GM10248 (cell line): Measurements from ENCODE around the gene LRRC56.

Source experiments
- CTCF ChIA-PET: fragments of 300-600 bp; sonication (Branson Sonifier 250); formaldehyde crosslinking; extraction: SDS; loops from one replicate; lab custom pipeline; 2021; ENCODE audit warnings: antibody characterized with exemption; lab: Yijun Ruan, JAX
- POLR2A ChIA-PET: fragments of 350-650 bp; sonication (Branson Sonifier 250); formaldehyde crosslinking; extraction: SDS; loops from one replicate; lab custom pipeline; 2020; ENCODE audit warnings: antibody characterized with exemption; lab: Yijun Ruan, JAX
- DNase-seq: peaks from one replicate; pipeline ENCODE4 v3.0.0; 2012; ENCODE audit errors: extremely low spot score
- CTCF ChIP-seq: IDR thresholded peaks from 2 replicates; pipeline ENCODE4 v1.5.1; 2012; ENCODE audit warnings: mild to moderate bottlenecking, low read depth; ENCODE audit errors: extremely low read depth, missing control alignments, control extremely low read depth

LRRC56 gene

DNA sequence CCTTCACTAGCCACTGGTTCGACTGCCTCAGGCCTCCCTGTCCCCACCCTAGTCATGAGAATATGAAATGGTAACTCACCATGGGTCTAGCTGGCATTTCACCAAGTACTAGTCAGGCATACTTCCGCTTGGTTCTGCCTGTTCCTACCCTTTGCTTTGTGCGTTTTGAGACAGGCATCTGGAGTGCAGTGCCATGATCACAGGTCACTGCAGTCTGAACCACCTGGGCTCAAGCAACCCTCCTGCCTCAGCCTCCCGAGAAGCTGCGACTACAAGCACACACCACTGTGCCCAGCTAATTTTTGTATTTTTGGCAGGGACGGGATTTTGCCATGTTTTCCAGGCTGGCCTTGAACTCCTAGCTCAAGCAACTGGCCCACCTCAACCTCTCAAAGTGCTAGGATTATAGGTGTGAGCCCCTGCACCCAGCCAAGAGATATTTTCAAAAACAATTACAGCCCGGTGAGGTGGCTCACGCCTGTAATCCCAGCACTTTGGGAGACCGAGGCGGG lies 16.1 kb upstream of the LRRC56 start:
- no peak for TF ChIP-seq CTCF
- CTCF ChIA-PET, result interaction anchor here (1.0 to 6.8 kb wide), 3 partner anchors 10 to 81 kb away, joined by 3 to 77 read pairs (median 4); partner anchors contain the start of gene HRAS
- POLR2A ChIA-PET, result no interaction called here
- no peak for DNase-seq

GRCh38 chr11:526192-526591 lies 11.1 kb upstream of the LRRC56 start:
- POLR2A ChIA-PET, result no interaction called here
- CTCF ChIA-PET, result no interaction called here
- DNase-seq, result no peak
- no peak for TF ChIP-seq CTCF

DNA sequence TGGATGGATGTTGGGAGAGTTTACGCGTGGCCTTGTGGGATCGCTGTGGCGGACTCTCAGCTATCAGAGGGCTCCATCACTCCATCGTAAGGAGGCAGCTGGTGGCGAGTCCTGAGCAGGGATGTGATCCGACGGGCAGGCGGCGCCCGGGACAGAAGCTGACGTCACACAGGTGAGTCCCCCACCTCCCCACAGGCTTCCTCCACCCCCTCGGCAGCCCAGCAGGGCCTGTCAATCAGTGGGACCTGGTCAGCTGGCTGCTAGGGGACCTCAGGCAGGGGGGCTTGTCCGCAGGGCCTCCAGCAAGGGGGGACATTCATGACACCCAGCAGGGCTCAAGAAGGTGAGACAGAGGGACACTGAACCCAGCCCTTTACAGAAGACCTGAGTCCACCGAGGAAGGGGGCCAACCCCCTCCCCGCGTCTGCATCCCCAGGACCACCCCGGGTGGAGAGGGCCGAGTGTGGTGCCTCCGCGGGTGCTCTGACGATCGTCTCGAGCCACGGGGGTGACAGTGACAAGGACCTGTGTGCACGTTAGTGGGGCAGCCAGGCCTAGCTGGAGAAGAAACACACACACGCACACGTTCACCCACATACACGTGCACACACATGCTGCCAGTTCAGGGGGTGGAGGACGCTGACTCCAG lies 9.0 kb upstream of the LRRC56 start:
- no peak for TF ChIP-seq CTCF
- CTCF ChIA-PET, result interaction anchor here (1.9 to 2.0 kb wide), 2 partner anchors 9 to 10 kb away, joined by 4 to 11 read pairs; no protein-coding TSS in a partner anchor
- no peak for DNase-seq
- POLR2A ChIA-PET, result no interaction called here

- TF ChIP-seq CTCF, result no peak
- POLR2A ChIA-PET, result no interaction called here
- CTCF ChIA-PET, result interaction anchor here (1.4 to 1.9 kb wide), 2 partner anchors 10 kb away, joined by 5 to 11 read pairs; no protein-coding TSS in a partner anchor
- no peak for DNase-seq
Observed at GRCh38 chr11:528815-529727, 8.3 kb upstream of the LRRC56 start.

- TF ChIP-seq CTCF, result no peak
- DNase-seq, result no peak
- ChIA-PET CTCF (interaction anchor here (1.4 to 6.8 kb wide), 2 partner anchors 11 kb away, joined by 5 to 77 read pairs; no protein-coding TSS in a partner anchor), POLR2A (no interaction called here)
Observed at GRCh38 chr11:529728-530411, 7.5 kb upstream of the LRRC56 start.
